GM19438 (cell line): ENCODE results near the gene FNDC8.
"Not testable (repeated sequence)": the region's sequence is repeated elsewhere in the genome, so short reads cannot be mapped to it uniquely, and the experiment has no call there.

Source experiments
- ATAC-seq: cut with Tn5 transposase; IDR thresholded peaks from one replicate; pipeline ENCODE4 v1.9.1; 2021; ENCODE audit warnings: low read depth; ENCODE audit not compliant: unreplicated experiment

Gene FNDC8

DNA sequence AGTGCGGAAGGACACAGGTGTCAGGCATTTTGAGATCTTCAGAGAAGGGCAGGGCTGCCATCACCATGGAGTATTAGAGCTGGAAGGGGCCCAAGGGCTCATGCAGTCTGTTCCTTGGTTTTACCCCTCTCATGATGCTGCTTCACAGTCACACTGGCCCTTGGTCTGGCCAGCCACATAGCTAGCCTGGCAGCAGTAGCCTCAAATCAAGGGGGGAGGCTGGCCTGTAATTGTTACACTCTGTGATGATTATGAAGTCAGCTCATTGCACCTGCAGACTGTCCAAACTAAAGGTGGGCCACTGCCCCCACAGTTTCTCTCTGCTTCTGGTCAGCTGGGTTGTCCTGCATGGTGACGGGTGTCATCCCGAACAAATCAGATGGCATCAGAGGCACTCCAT lies at the start of gene FNDC8:
Gene FNDC8 (plus strand): TSS at position 301 of the 400 bp plus-strand sequence. CDS start 79 bp downstream, at position 380.
- no peak for ATAC-seq

- no peak for ATAC-seq
Observed at GRCh38 chr17:35073183-35073790, 48.1 kb upstream of the FNDC8 start.

DNA sequence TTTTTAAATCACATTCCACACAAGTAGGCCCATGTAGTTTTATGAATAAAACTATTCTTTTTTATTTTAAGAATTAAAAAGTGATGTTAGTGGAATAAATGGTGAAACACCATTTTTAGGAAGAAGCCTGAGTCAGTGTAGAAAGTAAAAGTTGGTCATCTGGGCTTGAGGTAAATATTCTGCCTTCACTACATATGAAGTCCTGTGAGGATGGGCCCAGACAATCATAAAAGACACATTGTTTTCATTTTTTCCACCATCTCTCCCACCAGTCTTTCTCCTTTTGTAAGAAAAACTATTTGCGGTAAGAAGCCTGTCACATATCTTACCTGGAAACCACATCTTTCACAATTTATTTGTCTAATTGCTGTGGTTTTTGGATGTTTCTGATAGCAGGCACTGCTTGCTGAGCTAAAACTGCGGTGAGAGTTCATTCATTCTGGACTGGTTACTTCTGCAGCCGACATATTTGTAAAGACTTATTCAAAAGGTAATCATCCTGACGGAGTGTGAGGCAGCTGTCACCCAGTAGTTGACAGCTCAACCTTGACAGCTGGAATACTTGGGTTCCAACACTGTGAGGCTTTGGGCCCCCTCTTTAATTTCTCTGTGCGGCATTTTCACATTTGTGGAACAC lies 47.3 kb upstream of the FNDC8 start:
- ATAC-seq = no peak

DNA sequence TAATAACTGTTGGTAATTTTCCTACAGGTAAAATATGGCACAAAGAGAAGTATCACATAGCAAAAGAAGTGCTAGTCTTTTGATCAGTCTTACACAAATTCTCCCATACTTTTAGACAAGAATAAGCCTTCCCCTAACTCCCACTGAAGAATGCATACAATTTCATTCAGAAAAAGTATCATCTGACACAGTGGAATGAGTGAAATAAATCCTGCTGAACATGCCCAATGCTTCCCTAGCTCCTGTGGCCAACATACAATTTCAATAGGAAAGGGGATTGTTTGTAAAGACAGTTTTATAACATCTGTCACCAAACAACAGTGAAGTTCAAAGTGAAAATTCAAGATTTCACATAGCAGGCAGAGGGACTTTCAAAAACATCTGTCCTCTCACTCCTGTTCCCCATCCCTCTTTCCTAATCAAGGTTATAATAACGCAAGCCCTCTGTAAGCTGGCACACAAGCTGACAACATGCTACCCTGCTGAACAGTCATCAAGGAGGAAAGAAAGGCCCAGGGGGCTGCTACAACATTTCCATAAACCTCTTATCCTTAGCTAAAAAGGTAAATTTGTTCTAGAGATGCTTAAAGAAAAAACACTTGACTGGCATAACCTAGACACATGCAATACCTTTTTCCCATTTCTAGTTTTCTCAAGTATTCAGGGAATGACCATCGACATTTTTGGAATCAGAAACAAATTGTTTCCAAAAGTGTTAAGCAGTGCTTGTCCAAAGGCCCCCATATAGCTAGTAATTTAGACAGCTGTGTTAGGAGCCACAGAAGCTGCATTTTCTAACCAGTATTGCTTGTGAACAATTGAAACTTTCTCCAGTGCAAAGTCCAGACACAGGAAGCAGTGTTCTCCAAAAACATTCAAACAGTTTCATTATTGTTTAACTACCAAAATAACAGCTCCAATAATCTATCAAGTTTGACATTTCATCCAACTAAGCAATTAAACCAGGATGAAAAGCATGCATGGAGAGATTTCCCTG lies 46.4 kb upstream of the FNDC8 start:
- no peak for ATAC-seq

- ATAC-seq = no peak
Observed at GRCh38 chr17:35076874-35077273, 44.5 kb upstream of the FNDC8 start.

DNA sequence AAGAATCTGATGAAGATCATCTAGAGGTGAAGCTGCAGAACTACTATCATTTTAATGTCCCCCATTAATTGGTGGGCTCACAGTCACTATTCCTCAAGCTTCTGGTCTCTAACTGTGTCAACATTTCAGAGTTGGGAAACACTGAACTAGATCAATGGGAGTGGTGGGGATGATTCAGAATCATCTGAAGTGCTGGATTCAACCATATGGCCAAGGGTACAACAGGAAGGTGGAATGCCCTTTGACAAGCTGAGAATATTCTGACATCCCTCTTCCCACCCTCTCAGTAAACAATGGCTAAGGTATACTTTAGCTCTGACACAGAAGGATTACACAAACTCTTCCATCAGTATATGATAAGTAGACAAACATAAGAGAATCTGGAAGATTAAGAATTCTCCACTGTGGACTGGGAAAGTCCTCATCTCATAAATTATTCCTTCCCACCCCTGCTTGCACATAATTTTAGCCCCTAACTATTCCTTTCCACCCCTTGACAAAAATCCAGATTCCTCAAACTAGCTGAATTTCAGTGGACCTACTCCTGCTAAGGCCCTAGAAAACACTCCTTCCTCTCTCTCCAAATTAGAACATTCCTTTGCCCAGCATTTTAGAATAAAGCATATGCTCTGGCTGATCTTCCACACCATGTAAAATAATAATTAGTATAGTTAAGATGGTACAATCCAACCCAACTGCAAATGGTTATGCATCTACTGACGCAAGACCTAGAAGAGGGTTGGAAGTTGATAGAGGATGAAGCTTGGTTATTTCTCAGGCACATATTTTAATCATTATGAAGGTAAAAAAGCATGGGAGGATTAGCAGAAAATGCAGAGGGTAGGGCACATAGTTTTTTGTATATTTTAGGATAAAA lies 41.6 kb upstream of the FNDC8 start:
- no peak for ATAC-seq

DNA sequence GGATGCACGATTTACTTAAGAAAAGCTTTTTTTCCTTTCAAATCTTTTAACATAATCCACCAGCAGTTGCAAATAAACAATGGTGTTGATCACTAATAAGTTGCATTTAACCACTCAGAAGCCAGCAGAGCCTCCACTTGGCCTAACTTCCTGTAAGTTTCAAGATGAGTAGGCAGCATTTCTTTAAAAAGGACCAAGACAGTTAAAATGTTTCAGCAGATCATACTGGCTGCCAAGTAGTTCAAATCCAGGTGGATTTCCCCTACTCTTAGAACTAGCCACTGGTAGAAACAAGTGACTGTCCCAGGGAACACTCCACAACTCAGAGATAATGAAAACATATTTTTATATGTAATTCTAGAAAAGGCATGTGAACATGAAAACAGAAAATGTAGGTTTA lies 40.9 kb upstream of the FNDC8 start:
- no peak for ATAC-seq

DNA sequence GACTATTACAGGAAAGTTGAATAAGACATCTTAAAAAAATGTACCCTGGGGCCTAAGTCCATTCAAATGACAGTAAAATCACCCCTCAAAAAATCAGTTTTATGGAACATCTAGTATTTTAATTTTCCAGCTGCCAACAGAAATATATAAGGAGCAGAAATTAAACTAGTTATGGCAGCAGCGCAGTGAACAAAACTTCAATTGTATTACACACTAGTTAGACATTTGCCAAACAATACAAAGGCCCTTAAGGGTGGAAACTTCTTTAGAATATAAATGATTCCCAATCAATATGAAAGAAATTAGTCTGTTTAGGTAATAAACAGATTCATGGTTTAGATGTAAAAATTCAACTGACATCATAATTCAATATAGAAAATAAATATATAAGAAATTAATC lies 39.8 kb upstream of the FNDC8 start:
- ATAC-seq = no peak

DNA sequence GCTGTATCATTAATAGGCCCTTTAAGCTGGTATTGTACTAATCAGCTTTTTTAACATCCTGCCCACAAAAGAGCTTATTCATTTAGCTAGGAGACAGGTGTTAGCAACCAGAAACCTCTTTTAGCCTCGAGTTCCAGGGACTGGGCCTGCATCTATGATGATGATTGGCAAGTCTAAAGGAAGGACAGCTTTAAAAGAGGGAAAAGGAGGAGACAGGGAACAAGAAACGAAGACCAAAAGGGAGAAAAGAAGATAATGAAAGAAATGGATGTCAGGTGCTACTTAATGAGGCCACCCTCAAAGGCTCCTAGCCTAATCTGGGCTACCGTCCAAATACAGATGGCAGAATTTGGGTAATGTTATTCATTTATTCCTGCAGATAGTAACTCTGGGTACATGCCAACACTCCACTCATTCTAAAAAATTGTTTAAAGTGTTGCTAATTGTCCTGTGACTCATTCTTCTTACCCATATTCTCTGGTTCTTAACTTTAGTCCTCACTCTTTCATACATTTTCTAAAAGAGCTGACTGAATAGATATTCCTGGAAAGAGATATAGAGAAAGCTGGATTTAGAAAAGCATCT lies 39.2 kb upstream of the FNDC8 start:
- no peak for ATAC-seq

DNA sequence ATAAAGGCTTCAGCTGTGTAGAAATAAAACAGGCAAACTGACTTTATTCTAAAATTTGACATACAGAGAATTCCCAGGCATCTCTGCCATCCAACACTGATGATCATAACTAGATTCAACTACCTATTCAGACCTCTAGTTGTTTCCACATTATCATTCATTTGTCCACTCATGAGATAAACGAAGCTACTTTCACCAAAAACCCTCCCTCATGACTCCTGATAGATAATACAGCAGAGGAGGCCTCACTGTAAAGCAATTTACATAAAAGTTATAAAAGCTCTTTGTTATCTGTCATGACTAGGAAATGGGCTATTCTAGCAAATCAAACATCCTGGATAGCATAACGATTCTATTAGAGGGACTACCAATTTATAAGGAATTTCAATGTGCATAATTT lies 38.3 kb upstream of the FNDC8 start:
- no peak for ATAC-seq

DNA sequence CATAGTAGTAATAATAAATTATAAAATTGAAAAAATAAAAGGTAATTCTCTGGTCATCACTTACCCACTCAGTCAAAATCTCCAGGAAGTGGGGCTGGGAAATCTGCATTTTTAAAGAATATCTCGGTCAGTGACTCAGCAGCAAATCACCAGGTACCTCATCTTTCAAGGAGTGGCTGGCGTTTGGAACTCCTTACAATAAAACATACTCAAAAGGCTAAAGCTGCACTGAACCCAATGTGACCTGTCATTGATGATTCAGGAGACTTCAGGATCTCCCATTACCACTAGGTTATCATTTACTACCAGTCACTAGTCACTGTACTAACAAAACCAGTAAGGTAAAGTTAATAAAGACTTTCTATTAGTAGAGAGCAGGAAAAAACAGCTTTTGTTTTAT lies 36.4 kb upstream of the FNDC8 start:
- no peak for ATAC-seq

GRCh38 chr17:35086164-35086563 lies 35.3 kb upstream of the FNDC8 start:
- no peak for ATAC-seq

- ATAC-seq = no peak
Observed at GRCh38 chr17:35086931-35087573, 34.4 kb upstream of the FNDC8 start.

DNA sequence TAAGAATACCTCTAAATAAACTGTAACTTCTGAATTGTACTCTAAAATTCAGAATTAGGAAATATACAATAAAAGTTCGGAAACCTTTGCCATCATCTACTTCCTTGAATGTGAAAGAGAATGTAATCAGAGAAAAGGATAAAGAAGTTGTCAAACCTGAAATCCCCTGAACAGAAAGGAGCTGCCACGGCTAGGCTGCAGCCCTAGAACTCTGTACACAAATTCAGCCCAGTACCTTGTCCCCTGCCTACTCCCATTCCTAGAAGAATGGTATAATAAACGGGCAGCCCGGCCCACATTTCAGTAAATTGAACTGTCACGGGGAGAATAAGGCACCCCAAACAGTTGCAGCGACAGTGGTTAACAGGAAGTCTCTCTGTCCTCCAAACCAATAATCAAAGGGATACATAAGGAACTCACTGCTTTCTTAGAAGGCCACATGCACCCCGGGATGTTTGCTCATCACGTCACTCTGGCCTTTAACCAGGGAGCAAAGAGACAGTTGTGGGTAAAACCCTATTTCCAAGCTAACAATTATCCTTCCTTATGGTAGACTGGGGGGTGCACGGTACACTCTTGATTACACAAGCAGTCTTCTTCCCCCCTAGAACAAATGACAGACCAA lies 33.6 kb upstream of the FNDC8 start:
- ATAC-seq = no peak

DNA sequence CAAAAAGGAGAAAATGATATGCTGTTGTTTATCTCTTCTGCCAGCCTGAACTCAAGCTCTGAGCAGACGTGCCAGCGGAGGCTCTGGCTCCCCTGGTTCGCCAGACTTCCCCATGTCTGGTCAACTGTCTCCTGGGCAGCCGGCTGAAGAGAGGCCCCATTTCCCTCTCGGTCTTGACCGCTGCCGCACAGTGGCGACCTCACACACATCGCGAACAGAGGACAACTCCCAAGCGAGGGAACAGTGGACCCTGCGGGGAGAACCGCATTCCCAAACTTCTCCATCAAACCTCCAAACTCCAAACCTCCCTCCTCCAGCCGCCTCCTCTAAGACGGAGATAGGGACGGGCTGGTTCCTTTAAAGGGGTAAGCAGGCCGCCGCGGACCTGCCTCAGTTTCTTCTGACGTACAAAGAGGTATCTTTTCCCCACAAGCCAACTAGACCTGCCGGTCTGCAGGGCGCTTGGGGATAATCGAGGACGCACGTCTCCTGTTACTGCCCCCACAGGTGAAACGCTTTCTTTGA lies 33.0 kb upstream of the FNDC8 start:
- peak; percentile 14 for ATAC-seq

- peak; percentile 56 for ATAC-seq
Observed at GRCh38 chr17:35088881-35089585, 32.4 kb upstream of the FNDC8 start.

GRCh38 chr17:35089586-35090296 lies 31.7 kb upstream of the FNDC8 start:
- peak; percentile 12 for ATAC-seq

GRCh38 chr17:35090707-35091106 lies 30.7 kb upstream of the FNDC8 start:
- ATAC-seq = not testable (repeated sequence)
